ENCODE results near the gene HOXD11. TPM values are rescaled to one million over a fixed set of nuclear protein-coding genes. Genes with fewer than 3 reads are reported as not detected.

The HOXD11 gene
- total and polyA plus RNA-seq, 9 of the 15 experiments (the other 6 are each of a cell fraction or from before 2014, with no cell fraction given): not detected

DNA sequence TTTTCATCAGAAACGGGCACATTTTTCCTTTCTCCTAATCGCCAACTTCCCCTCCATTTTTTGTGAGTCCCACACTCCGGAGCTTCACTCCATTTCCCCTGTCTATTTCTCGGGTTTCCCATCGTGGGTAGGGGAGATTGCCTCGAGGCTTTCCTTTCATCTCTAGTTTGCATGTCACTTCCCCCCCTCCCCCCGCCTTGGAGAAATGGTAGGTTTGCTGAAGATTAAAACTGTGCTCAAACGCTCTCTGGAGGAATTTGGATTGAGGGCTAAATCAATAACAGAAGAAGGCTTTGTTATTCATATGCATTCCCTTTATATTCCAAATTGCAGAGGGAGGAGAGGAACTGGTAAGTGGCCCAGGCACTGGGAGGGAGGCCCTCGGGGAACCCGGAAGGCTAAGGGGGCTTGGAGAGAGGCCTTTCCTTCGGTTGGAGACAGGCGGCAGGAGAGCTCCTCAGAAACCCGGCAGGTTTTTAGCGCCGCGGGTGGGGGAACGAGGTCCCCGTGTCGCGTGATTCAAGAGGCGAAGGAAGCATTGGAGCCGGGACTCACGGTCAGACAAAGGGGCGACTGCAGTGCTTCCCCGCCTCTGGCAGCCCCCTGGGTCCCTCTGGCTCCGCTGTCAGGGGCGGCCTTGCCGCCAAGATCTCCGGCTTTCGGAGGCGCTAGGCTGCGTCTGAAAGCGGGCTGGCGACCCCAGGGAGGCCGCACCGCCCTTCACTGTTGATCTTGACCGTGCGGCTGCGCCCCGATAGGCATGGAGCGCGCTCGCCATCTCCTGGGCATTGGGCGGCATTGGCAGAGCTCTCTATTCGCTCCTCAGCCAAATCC, 9.9 kb upstream of the HOXD11 start (continued):
- TF ChIP-seq MXD1 (CRISPR knock-in tag; IDR thresholded peaks at IDR 0.05; ENCODE audit: borderline replicate concordance, poor library complexity, severe bottlenecking): no peak
- no peak; the same call in 1 of the 2 replicates for TF ChIP-seq RNF2 (IDR thresholded peaks at IDR 0.05)
- TF ChIP-seq C11orf30 (IDR thresholded peaks at IDR 0.05; ENCODE audit: low read depth): no peak
- no peak for TF ChIP-seq CREB1 (IDR thresholded peaks at IDR 0.05)
- TF ChIP-seq CREB1 (CRISPR knock-in tag; IDR thresholded peaks at IDR 0.05): no peak
- TF ChIP-seq, protein P1, sequence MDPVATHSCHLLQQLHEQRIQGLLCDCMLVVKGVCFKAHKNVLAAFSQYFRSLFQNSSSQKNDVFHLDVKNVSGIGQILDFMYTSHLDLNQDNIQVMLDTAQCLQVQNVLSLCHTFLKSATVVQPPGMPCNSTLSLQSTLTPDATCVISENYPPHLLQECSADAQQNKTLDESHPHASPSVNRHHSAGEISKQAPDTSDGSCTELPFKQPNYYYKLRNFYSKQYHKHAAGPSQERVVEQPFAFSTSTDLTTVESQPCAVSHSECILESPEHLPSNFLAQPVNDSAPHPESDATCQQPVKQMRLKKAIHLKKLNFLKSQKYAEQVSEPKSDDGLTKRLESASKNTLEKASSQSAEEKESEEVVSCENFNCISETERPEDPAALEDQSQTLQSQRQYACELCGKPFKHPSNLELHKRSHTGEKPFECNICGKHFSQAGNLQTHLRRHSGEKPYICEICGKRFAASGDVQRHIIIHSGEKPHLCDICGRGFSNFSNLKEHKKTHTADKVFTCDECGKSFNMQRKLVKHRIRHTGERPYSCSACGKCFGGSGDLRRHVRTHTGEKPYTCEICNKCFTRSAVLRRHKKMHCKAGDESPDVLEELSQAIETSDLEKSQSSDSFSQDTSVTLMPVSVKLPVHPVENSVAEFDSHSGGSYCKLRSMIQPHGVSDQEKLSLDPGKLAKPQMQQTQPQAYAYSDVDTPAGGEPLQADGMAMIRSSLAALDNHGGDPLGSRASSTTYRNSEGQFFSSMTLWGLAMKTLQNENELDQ (CRISPR knock-in tag; IDR thresholded peaks at IDR 0.05; ENCODE audit: borderline replicate concordance): no peak
- no peak for TF ChIP-seq TGIF2 (CRISPR knock-in tag; IDR thresholded peaks at IDR 0.05)
- no peak for TF ChIP-seq CBFA2T3 (IDR thresholded peaks at IDR 0.05)
- no peak for TF ChIP-seq HDAC6 (IDR thresholded peaks at IDR 0.05; ENCODE audit: low read depth, low read length)
- no peak for TF ChIP-seq MBD2 (IDR thresholded peaks at IDR 0.05; ENCODE audit: borderline replicate concordance, low read depth)
- TF ChIP-seq CBFA2T2 (conservative IDR thresholded peaks at IDR 0.05): no peak
- no peak for TF ChIP-seq JUN (IDR thresholded peaks at IDR 0.05; ENCODE audit: borderline replicate concordance, low read depth, low read length)
- no peak for TF ChIP-seq JUN (CRISPR knock-in tag; IDR thresholded peaks at IDR 0.05; ENCODE audit: borderline replicate concordance)
- TF ChIP-seq NCOA1 (IDR thresholded peaks at IDR 0.05; ENCODE audit: low read depth): no peak
- TF ChIP-seq, protein P2, sequence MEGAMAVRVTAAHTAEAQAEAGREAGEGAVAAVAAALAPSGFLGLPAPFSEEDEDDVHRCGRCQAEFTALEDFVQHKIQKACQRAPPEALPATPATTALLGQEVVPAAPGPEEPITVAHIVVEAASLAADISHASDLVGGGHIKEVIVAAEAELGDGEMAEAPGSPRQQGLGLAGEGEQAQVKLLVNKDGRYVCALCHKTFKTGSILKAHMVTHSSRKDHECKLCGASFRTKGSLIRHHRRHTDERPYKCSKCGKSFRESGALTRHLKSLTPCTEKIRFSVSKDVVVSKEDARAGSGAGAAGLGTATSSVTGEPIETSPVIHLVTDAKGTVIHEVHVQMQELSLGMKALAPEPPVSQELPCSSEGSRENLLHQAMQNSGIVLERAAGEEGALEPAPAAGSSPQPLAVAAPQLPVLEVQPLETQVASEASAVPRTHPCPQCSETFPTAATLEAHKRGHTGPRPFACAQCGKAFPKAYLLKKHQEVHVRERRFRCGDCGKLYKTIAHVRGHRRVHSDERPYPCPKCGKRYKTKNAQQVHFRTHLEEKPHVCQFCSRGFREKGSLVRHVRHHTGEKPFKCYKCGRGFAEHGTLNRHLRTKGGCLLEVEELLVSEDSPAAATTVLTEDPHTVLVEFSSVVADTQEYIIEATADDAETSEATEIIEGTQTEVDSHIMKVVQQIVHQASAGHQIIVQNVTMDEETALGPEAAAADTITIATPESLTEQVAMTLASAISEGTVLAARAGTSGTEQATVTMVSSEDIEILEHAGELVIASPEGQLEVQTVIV (CRISPR knock-in tag; IDR thresholded peaks at IDR 0.05; ENCODE audit: borderline replicate concordance): no peak
- no peak for TF ChIP-seq TFAM (CRISPR knock-in tag; conservative IDR thresholded peaks at IDR 0.05)
- no peak for TF ChIP-seq ZNF780A (CRISPR knock-in tag; IDR thresholded peaks at IDR 0.05)
- no peak for TF ChIP-seq MTA2 (IDR thresholded peaks at IDR 0.05; ENCODE audit: low read depth)
- TF ChIP-seq SAFB2 (IDR thresholded peaks at IDR 0.05; ENCODE audit: borderline replicate concordance, low read depth, low read length, severe bottlenecking): no peak
- TF ChIP-seq ZKSCAN3 (CRISPR knock-in tag; IDR thresholded peaks at IDR 0.05): no peak
- no peak for TF ChIP-seq CHD2 (IDR thresholded peaks at IDR 0.05; ENCODE audit: low read depth, low read length)
- TF ChIP-seq, protein P3, sequence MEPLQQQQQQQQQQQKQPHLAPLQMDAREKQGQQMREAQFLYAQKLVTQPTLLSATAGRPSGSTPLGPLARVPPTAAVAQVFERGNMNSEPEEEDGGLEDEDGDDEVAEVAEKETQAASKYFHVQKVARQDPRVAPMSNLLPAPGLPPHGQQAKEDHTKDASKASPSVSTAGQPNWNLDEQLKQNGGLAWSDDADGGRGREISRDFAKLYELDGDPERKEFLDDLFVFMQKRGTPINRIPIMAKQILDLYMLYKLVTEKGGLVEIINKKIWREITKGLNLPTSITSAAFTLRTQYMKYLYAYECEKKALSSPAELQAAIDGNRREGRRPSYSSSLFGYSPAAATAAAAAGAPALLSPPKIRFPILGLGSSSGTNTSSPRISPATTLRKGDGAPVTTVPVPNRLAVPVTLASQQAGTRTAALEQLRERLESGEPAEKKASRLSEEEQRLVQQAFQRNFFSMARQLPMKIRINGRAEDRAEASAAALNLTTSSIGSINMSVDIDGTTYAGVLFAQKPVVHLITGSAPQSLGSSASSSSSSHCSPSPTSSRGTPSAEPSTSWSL (CRISPR knock-in tag; IDR thresholded peaks at IDR 0.05; ENCODE audit: borderline replicate concordance): no peak
- peak; percentile 60 for TF ChIP-seq POLR2G (IDR thresholded peaks at IDR 0.05; ENCODE audit: low read depth, low read length)

Data from K562 (cell line).